Panc1 (cell line): ENCODE data around the gene METTL15. TPM values are rescaled to one million over a fixed set of nuclear protein-coding genes. Genes with fewer than 3 reads are reported as not detected.
"Not testable (repeated sequence)": the region's sequence is repeated elsewhere in the genome, so short reads cannot be mapped to it uniquely, and the experiment has no call there.

Source experiments
- ATAC-seq: fragments of 200-7000 bp; cut with Tn5 transposase; 2 replicates; pipeline ENCODE4 v1.9.1; 2020; ENCODE audit warnings: mild to moderate bottlenecking, moderate library complexity
- BruUV-seq: library from RNA; stranded (reverse); fragments of 400-500 nt; replicated peaks from 2 replicates; lab custom pipeline; 2021; lab: Mats Ljungman, UMichigan
- CTCF ChIA-PET: fragments of 300-600 bp; sonication (Branson Sonifier 250); formaldehyde crosslinking; loops from one replicate; lab custom pipeline; 2022; ENCODE audit warnings: antibody characterized with exemption; lab: Charles Lee
- POLR2A ChIA-PET: fragments of 300-600 bp; sonication (Branson Sonifier 250); formaldehyde crosslinking; loops from one replicate; lab custom pipeline; 2022; ENCODE audit warnings: antibody characterized with exemption; lab: Charles Lee
- DNase-seq: peaks from one replicate; pipeline ENCODE4 v3.0.0-alpha.2; 2010; ENCODE audit warnings: low read depth, low spot score
- H3K27ac ChIP-seq: 2 replicates; pipeline ENCODE4 v1.5.1; 2011; ENCODE audit warnings: mild to moderate bottlenecking, low read length, inconsistent platforms
- H3K27me3 ChIP-seq: fragments of 200-500 bp; sonication (Bioruptor generic); 2 replicates; pipeline ENCODE4 v1.6.0; 2014; ENCODE audit warnings: low read length, inconsistent platforms; ENCODE audit not compliant: control insufficient read depth, insufficient read depth
- H3K36me3 ChIP-seq: fragments of 200-500 bp; sonication (Bioruptor generic); 2 replicates; pipeline ENCODE4 v1.5.1; 2014; ENCODE audit warnings: inconsistent platforms, mild to moderate bottlenecking, low read length, moderate library complexity; ENCODE audit not compliant: control insufficient read depth, insufficient read depth
- H3K4me1 ChIP-seq: 2 replicates; pipeline ENCODE4 v1.5.1; 2011; ENCODE audit warnings: inconsistent platforms, mild to moderate bottlenecking, low read length, moderate library complexity; ENCODE audit not compliant: control insufficient read depth, insufficient read depth
- H3K4me3 ChIP-seq, 2 experiments: 2 replicates each; pipeline ENCODE4 v1.5.1; 2011 to 2012; ENCODE audit warnings: low read depth in 2 of 2, low read length in 2 of 2, mild to moderate bottlenecking in 2 of 2, inconsistent platforms in 1 of 2, moderate library complexity in 1 of 2
- H3K9me3 ChIP-seq: fragments of 200-500 bp; sonication (Bioruptor generic); 2 replicates; pipeline ENCODE4 v1.5.1; 2014; ENCODE audit warnings: low read depth, mild to moderate bottlenecking, inconsistent platforms, low read length, moderate library complexity; ENCODE audit not compliant: control insufficient read depth, insufficient read depth
- CTCF ChIP-seq: fragments of 450-650 bp; IDR thresholded peaks from 2 replicates; pipeline ENCODE4 v1.5.1; 2017; ENCODE audit warnings: mild to moderate bottlenecking
- POLR2AphosphoS5 ChIP-seq: IDR thresholded peaks from 2 replicates; pipeline ENCODE4 v1.6.1; 2012; ENCODE audit warnings: mild to moderate bottlenecking, low read depth, low read length, moderate library complexity
- REST ChIP-seq, 2 experiments: IDR thresholded peaks; 2 replicates each; pipeline ENCODE4 v1.6.1; 2011 to 2012; ENCODE audit warnings: low read depth in 2 of 2, control low read depth in 1 of 2, low read length in 1 of 2, mild to moderate bottlenecking in 1 of 2, moderate library complexity in 1 of 2; ENCODE audit not compliant: insufficient read depth in 1 of 2
- SIN3A ChIP-seq: IDR thresholded peaks from 2 replicates; pipeline ENCODE4 v1.6.1; 2012; ENCODE audit warnings: low read depth, mild to moderate bottlenecking, low read length, moderate library complexity, borderline replicate concordance; ENCODE audit not compliant: insufficient read depth
- TCF7L2 ChIP-seq: IDR thresholded peaks from 2 replicates; pipeline ENCODE4 v1.6.1; 2011; ENCODE audit warnings: mild to moderate bottlenecking, low read depth, low read length, inconsistent platforms
- in situ Hi-C: cut with HindIII; loops from 2 replicates; pipeline ENCODE4 v1.10.0; 2016; ENCODE audit warnings: low sequenced_read_pairs, low pct_unique_long_range_greater_than_20kb
- intact Hi-C: fragments of 100-400 bp; cut with micrococcal nuclease; formaldehyde crosslinking; loops from one replicate; pipeline ENCODE4 v1.10.0; 2022; ENCODE audit not compliant: unreplicated experiment
- total RNA-seq: library from RNA; stranded (reverse); gene quantifications from one replicate; pipeline ENCODE4 v1.2.1, GENCODE V29; 2021; ENCODE audit not compliant: unreplicated experiment

METTL15 gene
- total RNA-seq, 1 experiment from 2014 or later = 11.4 TPM

- ChIA-PET POLR2A (interaction anchor here (0.5 to 0.6 kb wide), 2 partner anchors 28 to 110 kb away, joined by 6 to 14 read pairs; no protein-coding TSS in a partner anchor), CTCF (no interaction called here)
- no peak for ATAC-seq
- Histone ChIP-seq H3K36me3 (peaks cover 29% of the 10 kb centered on the region; the same call in 1 of the 2 replicates), H3K27me3 (no peaks in the 10 kb centered on the region), H3K27ac (no peak overlapping the region), H3K4me3 (no peak overlapping the region), H3K9me3 (no peaks in the 10 kb centered on the region), H3K4me1 (no peaks in the 10 kb centered on the region)
- no TSS peak for BruUV-seq
- no peak for DNase-seq
- TF ChIP-seq POLR2AphosphoS5 (no peak), TCF7L2 (no peak), SIN3A (no peak), CTCF (no peak), REST (IDR thresholded peaks at IDR 0.05; ENCODE audit: insufficient read depth in 1 of 2, low read depth in 2 of 2, low read length in 1 of 2) (no peak)
- in situ Hi-C loops = no loop called here
- intact Hi-C loops = no loop called here
These were observed 21.6 kb upstream of the METTL15 start for GRCh38 chr11:28086569-28086968.

- POLR2A ChIA-PET, intact Hi-C loops, in situ Hi-C loops, CTCF ChIA-PET, BruUV-seq, H3K9me3 ChIP-seq, H3K4me1 ChIP-seq, H3K27me3 ChIP-seq, H3K4me3 ChIP-seq, ATAC-seq, DNase-seq, H3K27ac ChIP-seq: not testable (repeated sequence)
- H3K36me3 ChIP-seq = peaks cover 29% of the 10 kb centered on the region; the same call in 1 of the 2 replicates
These were observed 21.0 kb upstream of the METTL15 start for GRCh38 chr11:28087192-28087591.

- BruUV-seq, intact Hi-C loops, H3K9me3 ChIP-seq, DNase-seq, H3K4me1 ChIP-seq, H3K4me3 ChIP-seq, ATAC-seq, in situ Hi-C loops, CTCF ChIA-PET, H3K27me3 ChIP-seq, POLR2A ChIA-PET, H3K27ac ChIP-seq: not testable (repeated sequence)
- H3K36me3 ChIP-seq = peaks cover 24% of the 10 kb centered on the region; the same call in 1 of the 2 replicates
These were observed 20.5 kb upstream of the METTL15 start for GRCh38 chr11:28087693-28088092.
